WTC11 (cell line): ENCODE measurements around the gene TBC1D24. TPM values are rescaled to one million over a fixed set of nuclear protein-coding genes. Genes with fewer than 3 reads are reported as not detected.

Source experiments
- ATAC-seq: fragments of 200-7000 bp; cut with Tn5 transposase; 2 replicates; pipeline ENCODE4 v1.10.0; 2021; ENCODE audit warnings: mild to moderate bottlenecking, moderate library complexity
- CTCF ChIA-PET: fragments of 300-600 bp; sonication (Branson Sonifier 250); formaldehyde crosslinking; loops from one replicate; lab custom pipeline; 2021; ENCODE audit warnings: antibody characterized with exemption; lab: Charles Lee
- POLR2A ChIA-PET: fragments of 350-600 bp; sonication (Branson Sonifier 250); formaldehyde crosslinking; loops from one replicate; lab custom pipeline; 2021; ENCODE audit warnings: antibody characterized with exemption; lab: Charles Lee
- DNase-seq: peaks from one replicate; pipeline ENCODE4 v3.0.0; 2021; ENCODE audit warnings: low spot score
- H3K27ac Mint-ChIP-seq: 2 replicates; pipeline ENCODE4 v1.8.0; 2021; ENCODE audit warnings: mixed read lengths
- H3K27me3 Mint-ChIP-seq: 2 replicates; pipeline ENCODE4 v1.8.0; 2021; ENCODE audit warnings: low read depth, mild to moderate bottlenecking, moderate library complexity, mixed read lengths
- H3K36me3 Mint-ChIP-seq: 2 replicates; pipeline ENCODE4 v1.8.0; 2021; ENCODE audit warnings: mixed read lengths
- H3K4me1 Mint-ChIP-seq: 2 replicates; pipeline ENCODE4 v1.8.0; 2022; ENCODE audit warnings: mixed read lengths
- H3K4me3 Mint-ChIP-seq: 2 replicates; pipeline ENCODE4 v1.8.0; 2021; ENCODE audit warnings: mild to moderate bottlenecking, moderate library complexity, mixed read lengths
- H3K9me3 Mint-ChIP-seq: 2 replicates; pipeline ENCODE4 v1.8.0; 2021; ENCODE audit warnings: mixed read lengths
- ATF1 ChIP-seq: sonication (generic); formaldehyde crosslinking; IDR thresholded peaks from 2 replicates; pipeline ENCODE4 v1.8.1; 2023; ENCODE audit warnings: mild to moderate bottlenecking, moderate library complexity, missing genetic modification reagents
- CTCF ChIP-seq: fragments of 200-600 bp; IDR thresholded peaks from 2 replicates; pipeline ENCODE4 v1.8.0; 2022; ENCODE audit warnings: antibody characterized with exemption
- E2F5 ChIP-seq: sonication (generic); formaldehyde crosslinking; IDR thresholded peaks from 2 replicates; pipeline ENCODE4 v1.8.1; 2022; ENCODE audit warnings: mild to moderate bottlenecking, moderate library complexity, missing genetic modification reagents
- ERG ChIP-seq: fragments of 250-450 bp; sonication (Bioruptor Pico); IDR thresholded peaks from 2 replicates; pipeline ENCODE4 v1.8.0; 2021; ENCODE audit warnings: mild to moderate bottlenecking
- FOXP1 ChIP-seq: sonication (generic); formaldehyde crosslinking; IDR thresholded peaks from 2 replicates; pipeline ENCODE4 v1.8.0; 2022; ENCODE audit warnings: missing genetic modification reagents, mild to moderate bottlenecking, moderate library complexity, borderline replicate concordance
- KAT7 ChIP-seq: sonication (generic); formaldehyde crosslinking; IDR thresholded peaks from 2 replicates; pipeline ENCODE4 v1.8.1; 2023; ENCODE audit warnings: missing genetic modification reagents, mild to moderate bottlenecking, borderline replicate concordance
- NR1H2 ChIP-seq: sonication (generic); formaldehyde crosslinking; IDR thresholded peaks from 2 replicates; pipeline ENCODE4 v1.9.0; 2021; ENCODE audit warnings: mild to moderate bottlenecking, moderate library complexity, missing genetic modification reagents
- PRDM15 ChIP-seq: sonication (generic); formaldehyde crosslinking; IDR thresholded peaks from 2 replicates; pipeline ENCODE4 v1.8.0; 2022; ENCODE audit warnings: missing genetic modification reagents
- USF1 ChIP-seq: sonication (generic); formaldehyde crosslinking; IDR thresholded peaks from 2 replicates; pipeline ENCODE4 v1.8.0; 2022; ENCODE audit warnings: mild to moderate bottlenecking, missing genetic modification reagents
- ZBTB21 ChIP-seq: sonication (generic); formaldehyde crosslinking; IDR thresholded peaks from 2 replicates; pipeline ENCODE4 v1.8.1; 2023; ENCODE audit warnings: mild to moderate bottlenecking, missing genetic modification reagents, borderline replicate concordance
- ZNF121 ChIP-seq: sonication (generic); formaldehyde crosslinking; IDR thresholded peaks from 2 replicates; pipeline ENCODE4 v1.8.0; 2023; ENCODE audit warnings: missing genetic modification reagents
- ZNF138 ChIP-seq: sonication (generic); formaldehyde crosslinking; conservative IDR thresholded peaks from 2 replicates; pipeline ENCODE4 v1.8.1; 2022; ENCODE audit warnings: mild to moderate bottlenecking, moderate library complexity, missing genetic modification reagents
- ZNF423 ChIP-seq: fragments of 250-450 bp; sonication (Bioruptor Pico); IDR thresholded peaks from 2 replicates; pipeline ENCODE4 v2.1.2; 2022; ENCODE audit warnings: mild to moderate bottlenecking, moderate library complexity
- total RNA-seq: library from RNA; stranded (reverse); gene quantifications from 3 replicates; pipeline ENCODE4 v1.2.3, GENCODE V29; 2021

Gene TBC1D24
- total RNA-seq, 1 experiment from 2014 or later, result 21.0 TPM

- ChIA-PET CTCF (interaction anchor here (0.6 to 0.9 kb wide), 2 partner anchors 46 to 154 kb away, joined by 3 to 4 read pairs; no protein-coding TSS in a partner anchor), POLR2A (interaction anchor here (1.0 kb wide), 1 partner anchor 11 kb away, joined by 3 read pairs; no protein-coding TSS in a partner anchor)
- H3K36me3 Mint-ChIP-seq, result peaks cover 47% of the 10 kb centered on the region
- no peaks in the 10 kb centered on the region for H3K27me3 Mint-ChIP-seq
- H3K4me1 Mint-ChIP-seq, result peaks cover 10% of the 10 kb centered on the region
- H3K9me3 Mint-ChIP-seq, result no peaks in the 10 kb centered on the region
- TF ChIP-seq KAT7 (no peak), ZNF423 (CRISPR knock-in tag) (no peak), ATF1 (no peak), ZBTB21 (no peak), FOXP1 (CRISPR knock-in tag) (no peak), ERG (CRISPR knock-in tag) (no peak), ZNF121 (no peak), CTCF (no peak), ZNF138 (no peak), USF1 (CRISPR knock-in tag) (no peak)
- no peak overlapping the region for H3K4me3 Mint-ChIP-seq
- no peak for ATAC-seq
- H3K27ac Mint-ChIP-seq, result no peak overlapping the region
- no peak for DNase-seq
Observed at GRCh38 chr16:2455081-2455845, 19.7 kb upstream of the TBC1D24 start.

- DNase-seq (no peak), ATAC-seq (no peak)
- POLR2A ChIA-PET, result interaction anchor here (0.5 to 0.6 kb wide), 2 partner anchors 184 to 438 kb away, joined by 4 to 5 read pairs; no protein-coding TSS in a partner anchor
- no peak overlapping the region for H3K4me3 Mint-ChIP-seq
- no peak overlapping the region for H3K27ac Mint-ChIP-seq
- H3K9me3 Mint-ChIP-seq, result no peaks in the 10 kb centered on the region
- peaks cover 10% of the 10 kb centered on the region for H3K4me1 Mint-ChIP-seq
- TF ChIP-seq PRDM15 (no peak), NR1H2 (CRISPR knock-in tag) (no peak), ATF1 (no peak), E2F5 (CRISPR knock-in tag) (no peak)
- CTCF ChIA-PET, result interaction anchor here (1.0 to 3.8 kb wide), 2 partner anchors 45 kb away, joined by 4 to 42 read pairs; no protein-coding TSS in a partner anchor
- no peaks in the 10 kb centered on the region for H3K27me3 Mint-ChIP-seq
- H3K36me3 Mint-ChIP-seq, result peaks cover 43% of the 10 kb centered on the region
Observed at GRCh38 chr16:2456551-2457153, 18.3 kb upstream of the TBC1D24 start.
